IPS-18c (cell line): ENCODE measurements around the gene MBOAT1.

Experiments used
- H3K4me3 ChIP-seq: 2 replicates; pipeline ENCODE4 v1.7.0; 2013; ENCODE audit warnings: low read depth, mild to moderate bottlenecking, low read length, moderate library complexity; ENCODE audit not compliant: insufficient read depth
- H3K9me3 ChIP-seq: one replicate; pipeline ENCODE4 v1.6.1; 2013; ENCODE audit warnings: mild to moderate bottlenecking, low read length, moderate library complexity; ENCODE audit not compliant: control insufficient read depth, insufficient read depth

The MBOAT1 gene

GRCh38 chr6:20109526-20109925, 102.7 kb downstream of the MBOAT1 start:
- no peaks in the 10 kb centered on the region for H3K9me3 ChIP-seq
- no peak overlapping the region for H3K4me3 ChIP-seq

DNA sequence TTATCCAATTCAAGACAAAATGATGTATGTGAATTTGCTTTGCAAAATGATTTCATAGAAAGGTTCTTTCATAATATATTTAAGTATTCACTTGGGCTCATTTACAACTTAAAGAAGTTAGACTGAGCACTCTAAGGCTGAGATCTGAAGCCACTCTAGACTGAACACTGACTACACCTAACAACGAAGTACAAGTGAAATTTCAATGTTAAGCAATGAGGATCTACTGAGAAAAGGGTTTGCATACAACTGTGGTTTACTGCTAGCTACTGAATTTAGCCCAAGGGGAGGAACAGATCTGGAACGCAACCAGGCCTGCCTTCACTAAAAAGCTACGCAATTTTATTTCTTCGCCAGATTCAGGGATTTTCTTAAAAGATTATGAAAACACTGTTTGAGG, 106.4 kb downstream of the MBOAT1 start:
- H3K4me3 ChIP-seq: no peak overlapping the region
- no peaks in the 10 kb centered on the region for H3K9me3 ChIP-seq

DNA sequence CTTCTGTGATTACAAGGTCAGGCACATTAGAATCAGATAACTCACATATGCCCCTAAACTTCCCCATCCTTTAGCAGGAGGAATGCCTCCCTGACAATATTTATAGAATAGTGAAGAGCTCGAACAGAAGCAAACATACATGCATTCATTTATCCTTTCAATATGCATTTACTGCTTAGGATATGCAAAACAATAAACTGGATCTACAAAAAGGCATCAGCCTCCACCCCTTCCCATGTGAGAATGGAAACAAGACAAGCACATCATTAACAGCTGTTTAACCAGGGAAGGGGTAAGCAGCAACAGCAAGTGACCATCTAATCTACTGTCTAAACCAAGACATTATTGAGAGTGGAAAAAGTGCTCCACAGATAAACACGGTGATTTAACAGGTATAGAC, 107.6 kb downstream of the MBOAT1 start:
- H3K4me3 ChIP-seq: no peak overlapping the region
- no peaks in the 10 kb centered on the region for H3K9me3 ChIP-seq

GRCh38 chr6:20102397-20103073, 109.7 kb downstream of the MBOAT1 start:
- H3K9me3 ChIP-seq: no peaks in the 10 kb centered on the region
- H3K4me3 ChIP-seq: no peak overlapping the region

DNA sequence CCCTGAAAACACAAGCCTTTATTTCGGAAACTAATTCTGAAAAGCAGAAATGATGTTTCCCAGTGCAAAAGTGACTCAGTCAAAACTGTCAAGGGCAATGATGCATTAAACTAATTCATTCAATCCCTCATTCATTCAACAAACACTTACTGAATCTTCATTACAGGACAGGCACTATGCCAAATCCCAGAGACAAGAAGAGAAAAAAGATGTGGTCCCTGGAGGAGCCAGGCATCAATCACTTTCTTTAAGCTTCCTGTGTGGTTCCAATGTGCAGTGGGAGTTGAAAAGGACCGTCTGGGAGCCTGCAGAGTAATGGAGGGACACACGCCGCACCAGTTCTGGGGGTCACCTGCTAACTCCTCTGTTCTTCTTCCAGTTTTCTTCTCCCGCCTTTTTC, 113.1 kb downstream of the MBOAT1 start:
- H3K4me3 ChIP-seq: no peak overlapping the region
- no peaks in the 10 kb centered on the region for H3K9me3 ChIP-seq

DNA sequence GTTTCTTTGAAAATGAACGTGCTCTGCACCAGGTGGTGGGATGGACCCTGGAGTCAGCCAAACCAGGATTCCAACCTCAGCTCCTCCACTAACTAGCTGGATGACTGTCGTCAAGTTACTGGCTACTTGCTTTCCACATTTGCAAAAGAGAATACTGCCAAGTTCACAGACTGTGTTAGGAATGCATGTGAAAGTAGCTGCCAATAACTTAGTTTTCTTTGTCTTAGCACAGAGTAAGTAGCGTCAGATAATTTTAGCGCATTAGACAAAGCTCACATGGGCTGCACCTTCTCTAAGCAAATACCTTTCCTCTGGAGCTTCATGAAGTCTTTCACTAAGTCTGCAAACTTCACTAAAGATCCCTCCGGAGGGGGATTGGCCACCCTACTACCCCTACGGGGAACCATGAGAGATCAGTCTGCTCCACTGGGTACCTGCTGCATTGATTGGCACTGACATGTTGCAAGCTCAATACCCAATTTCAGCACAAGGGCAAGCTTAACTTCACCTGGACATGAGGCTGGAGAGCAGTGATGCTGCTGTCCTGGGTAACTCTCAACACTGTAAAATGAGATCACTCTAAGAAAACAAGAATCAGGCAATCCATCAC, 113.9 kb downstream of the MBOAT1 start:
- no peak overlapping the region for H3K4me3 ChIP-seq
- no peaks in the 10 kb centered on the region for H3K9me3 ChIP-seq

DNA sequence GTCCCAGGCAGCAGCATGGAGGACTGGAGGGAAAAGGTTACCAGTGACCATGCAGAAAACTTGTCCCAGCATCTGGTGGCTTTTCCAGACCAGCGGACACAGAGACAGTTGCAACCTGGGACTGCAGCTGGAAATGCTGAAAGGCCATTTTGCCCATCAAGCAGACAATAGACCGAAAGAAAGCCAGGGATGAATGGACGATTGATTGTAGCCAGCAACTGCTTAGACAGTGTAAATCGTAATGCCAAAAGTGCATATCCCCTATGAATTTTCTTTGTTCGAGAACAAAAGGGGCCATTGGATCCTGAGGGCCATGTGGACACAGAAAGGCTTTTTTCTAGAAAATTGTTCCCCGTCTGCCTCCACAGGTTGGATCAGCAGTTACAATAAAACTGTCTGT, 115.7 kb downstream of the MBOAT1 start:
- Histone ChIP-seq H3K4me3 (no peak overlapping the region), H3K9me3 (no peaks in the 10 kb centered on the region)

DNA sequence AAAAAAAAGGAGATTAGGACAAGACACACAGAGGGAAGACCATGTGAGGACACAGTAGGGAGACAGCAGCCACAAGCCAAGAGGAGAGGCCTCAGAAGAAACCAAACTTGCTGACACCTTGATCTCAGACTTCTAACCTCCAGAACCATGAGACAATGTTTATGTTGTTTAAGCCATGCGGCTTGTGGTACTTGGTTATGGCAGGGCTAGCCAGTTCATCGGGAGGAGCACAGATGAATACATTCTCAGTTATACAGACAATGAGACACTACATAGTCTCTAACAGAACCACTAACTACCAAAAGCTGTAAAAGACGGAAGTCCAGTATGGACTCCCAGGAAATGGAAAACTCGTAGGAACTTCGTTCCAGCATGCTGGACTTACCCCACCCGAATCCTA, 116.8 kb downstream of the MBOAT1 start:
- no peak overlapping the region for H3K4me3 ChIP-seq
- no peaks in the 10 kb centered on the region for H3K9me3 ChIP-seq

- Histone ChIP-seq H3K9me3 (no peaks in the 10 kb centered on the region), H3K4me3 (no peak overlapping the region)
Observed at GRCh38 chr6:20092071-20092566, 120.2 kb downstream of the MBOAT1 start.

DNA sequence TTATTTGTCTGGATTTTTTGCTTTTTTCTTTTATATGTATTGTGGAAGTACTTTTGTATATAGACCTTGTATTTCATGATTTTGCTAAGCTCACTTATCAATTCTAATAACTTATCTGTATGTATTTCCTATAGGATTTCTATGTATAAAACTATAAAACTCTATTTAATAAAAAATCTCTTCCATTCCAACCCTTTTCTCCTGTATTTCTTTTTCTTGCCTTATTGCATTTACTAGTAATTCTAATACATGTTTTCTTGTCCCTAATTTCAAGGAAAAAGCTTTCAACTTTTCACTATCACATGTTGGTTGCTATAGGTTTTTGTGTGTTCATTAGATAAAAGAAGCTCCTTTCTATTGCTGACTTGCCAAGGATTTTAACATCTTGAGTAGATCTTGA, 125.3 kb downstream of the MBOAT1 start:
- Histone ChIP-seq H3K9me3 (no peaks in the 10 kb centered on the region), H3K4me3 (no peak overlapping the region)

GRCh38 chr6:20085817-20086216, 126.5 kb downstream of the MBOAT1 start:
- no peaks in the 10 kb centered on the region for H3K9me3 ChIP-seq
- no peak overlapping the region for H3K4me3 ChIP-seq

DNA sequence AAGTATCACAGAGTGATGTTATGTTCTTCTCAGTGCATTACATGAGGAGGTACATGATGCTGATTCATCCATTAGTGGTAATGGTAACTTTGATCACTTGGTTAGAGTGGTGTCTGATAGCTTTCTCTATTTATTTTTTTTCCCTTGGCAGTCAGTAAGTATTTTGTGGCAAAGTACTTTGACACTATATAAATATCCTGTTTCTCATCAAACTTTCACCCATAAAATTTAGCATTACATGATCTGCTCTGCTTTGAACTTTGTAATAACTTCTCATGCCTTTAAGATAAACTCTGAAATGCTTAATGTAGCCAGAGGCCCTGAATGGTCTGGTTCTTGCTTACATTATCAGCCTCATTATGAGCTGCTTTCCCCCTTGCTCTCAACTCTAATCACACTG, 127.9 kb downstream of the MBOAT1 start:
- Histone ChIP-seq H3K4me3 (no peak overlapping the region), H3K9me3 (no peaks in the 10 kb centered on the region)

GRCh38 chr6:20071998-20072397, 140.3 kb downstream of the MBOAT1 start:
- Histone ChIP-seq H3K4me3 (no peak overlapping the region), H3K9me3 (no peaks in the 10 kb centered on the region)

DNA sequence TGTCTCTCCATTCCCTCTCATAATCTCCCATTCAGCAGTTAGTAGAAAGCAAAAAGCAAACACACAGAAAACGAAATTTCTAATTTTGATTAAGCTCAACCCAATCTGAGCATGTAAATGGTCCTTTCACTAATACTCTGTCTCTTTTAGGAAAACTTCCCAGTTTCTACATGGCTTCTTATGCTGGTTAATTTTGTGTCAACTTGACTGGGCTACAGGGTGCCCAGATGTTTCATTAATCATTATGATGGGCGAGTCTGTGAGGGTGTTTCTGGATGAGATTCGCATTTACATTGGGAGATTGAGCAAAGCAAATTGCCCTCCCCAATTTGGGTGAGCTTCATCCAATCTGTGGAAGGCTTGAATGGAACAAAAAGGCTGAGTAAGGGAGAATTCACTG, 142.2 kb downstream of the MBOAT1 start:
- H3K9me3 ChIP-seq: no peaks in the 10 kb centered on the region
- no peak overlapping the region for H3K4me3 ChIP-seq

- Histone ChIP-seq H3K9me3 (no peaks in the 10 kb centered on the region), H3K4me3 (no peak overlapping the region)
Observed at GRCh38 chr6:20069021-20069522, 143.2 kb downstream of the MBOAT1 start.

DNA sequence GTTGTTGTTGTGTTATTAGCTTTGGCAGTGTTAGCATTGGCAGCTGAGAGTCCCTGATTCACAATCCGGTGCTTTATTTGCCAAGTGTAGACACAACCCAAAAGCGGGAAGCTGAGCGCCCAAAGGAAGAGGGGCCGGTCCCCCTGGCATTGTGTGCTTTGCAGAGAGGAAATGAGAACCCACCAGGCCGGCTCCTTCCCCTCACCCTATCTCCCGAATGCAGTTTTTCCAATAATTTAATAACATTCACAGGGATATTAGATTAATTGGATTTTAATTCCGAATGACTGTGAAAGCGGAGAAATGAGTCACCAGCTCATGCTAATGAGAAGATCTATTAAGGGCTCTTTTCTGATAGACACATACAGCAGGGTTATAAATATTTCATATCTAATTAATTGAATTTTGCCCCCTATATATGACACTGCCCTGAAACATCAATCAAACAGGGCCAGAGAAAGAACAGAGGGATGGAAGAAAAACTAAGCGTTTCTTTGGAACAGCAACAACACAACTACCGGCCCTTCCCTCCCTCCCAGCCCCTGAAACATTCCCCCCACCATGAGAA, 143.8 kb downstream of the MBOAT1 start:
- H3K9me3 ChIP-seq: no peaks in the 10 kb centered on the region
- H3K4me3 ChIP-seq: no peak overlapping the region

DNA sequence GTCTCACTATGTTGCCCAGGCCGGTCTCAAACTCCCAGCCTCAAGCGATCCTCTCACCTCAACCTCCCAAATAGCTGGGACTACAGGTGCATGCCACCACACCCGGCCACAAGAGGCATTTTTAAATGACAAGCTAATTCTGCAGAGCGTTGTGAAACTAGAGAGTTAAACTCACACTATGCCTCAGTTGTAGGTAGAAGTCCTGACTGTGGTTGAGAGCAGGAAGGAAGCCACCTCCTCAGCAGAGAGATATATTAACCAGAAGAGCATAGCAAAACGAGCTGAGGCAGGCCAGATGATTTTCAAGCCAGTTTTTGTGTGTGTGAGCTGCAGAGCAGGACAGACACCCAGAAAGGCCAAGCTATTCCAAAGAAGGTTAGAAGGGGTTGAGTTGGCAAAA, 150.3 kb downstream of the MBOAT1 start:
- no peaks in the 10 kb centered on the region for H3K9me3 ChIP-seq
- H3K4me3 ChIP-seq: no peak overlapping the region; the same call in 1 of the 2 replicates

DNA sequence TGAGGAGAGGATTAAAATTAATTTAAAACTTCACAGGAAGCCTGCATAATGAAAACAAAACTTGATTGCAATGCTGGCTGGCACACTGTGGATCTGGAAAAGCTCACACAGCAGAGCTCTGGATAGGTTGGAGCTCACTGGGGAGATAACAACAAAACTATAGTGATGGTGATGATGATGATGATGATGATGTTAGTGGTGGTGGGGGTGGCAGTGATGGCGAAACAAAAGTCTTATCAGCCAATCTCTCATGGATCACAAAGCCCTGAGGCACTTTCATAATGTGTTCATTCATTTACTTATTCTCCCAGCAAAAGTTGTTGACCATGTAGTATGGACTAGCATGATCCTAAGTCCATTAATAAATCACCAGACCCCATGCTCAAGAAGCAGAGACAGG, 152.0 kb downstream of the MBOAT1 start:
- H3K9me3 ChIP-seq: no peaks in the 10 kb centered on the region
- H3K4me3 ChIP-seq: no peak overlapping the region
